PC-9 (cell line): ENCODE results near the gene STK39.
"Not testable (repeated sequence)": the region's sequence is repeated elsewhere in the genome, so short reads cannot be mapped to it uniquely, and the experiment has no call there.

Experiments
- CTCF ChIP-seq: fragments of 200-600 bp; sonication (generic); conservative IDR thresholded peaks from 2 replicates; pipeline ENCODE4 v1.6.1; 2017; ENCODE audit warnings: mixed run types, antibody characterized with exemption, mild to moderate bottlenecking, moderate library complexity
- EZH2 ChIP-seq: fragments of 200-600 bp; sonication (generic); IDR thresholded peaks from 2 replicates; pipeline ENCODE4 v1.8.0; 2017; ENCODE audit warnings: antibody characterized with exemption, low read depth

DNA sequence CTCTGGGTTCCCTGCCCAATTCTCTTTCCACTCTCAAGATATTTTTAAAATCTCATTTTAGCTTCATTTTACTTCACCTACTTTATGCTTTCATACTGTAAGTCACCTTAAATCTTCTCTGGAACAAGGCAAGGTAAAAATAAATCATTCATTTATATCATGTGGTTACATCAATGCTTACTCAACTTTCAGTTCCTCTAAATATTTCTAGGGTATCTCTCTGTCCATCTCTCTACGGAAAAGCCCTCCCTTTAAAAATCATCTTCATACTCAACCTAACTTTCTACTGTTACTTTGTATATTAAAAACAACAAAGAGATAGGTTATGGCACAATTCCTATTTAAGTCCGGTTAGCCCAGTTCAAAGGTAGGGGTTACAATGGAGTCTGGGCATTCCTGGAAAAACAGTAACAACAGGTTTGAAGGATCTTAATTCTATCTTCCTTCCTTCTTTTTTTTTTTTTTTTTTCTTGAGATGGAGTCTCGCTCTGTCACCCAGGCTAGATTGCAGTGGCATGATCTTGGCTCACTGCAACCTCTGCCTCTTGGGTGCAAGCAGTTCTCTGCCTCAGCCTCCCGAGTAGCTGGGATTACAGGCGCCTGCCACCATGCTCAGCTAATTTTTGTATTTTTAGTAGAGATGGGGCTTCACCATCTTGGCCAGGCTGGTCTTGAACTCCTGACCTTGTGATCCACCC lies 205.1 kb downstream of the STK39 start:
- TF ChIP-seq CTCF, EZH2: not testable (repeated sequence)
